GM18517 (cell line): Measurements from ENCODE around the gene FAM234B.

ENCODE experiments used
- ATAC-seq: cut with Tn5 transposase; IDR thresholded peaks from one replicate; pipeline ENCODE4 v1.9.1; 2021; ENCODE audit warnings: mild to moderate bottlenecking, moderate library complexity; ENCODE audit not compliant: unreplicated experiment

The FAM234B gene

GRCh38 chr12:13088496-13088895 lies 44.3 kb downstream of the FAM234B start:
- ATAC-seq = no peak

- no peak for ATAC-seq
Observed at GRCh38 chr12:13090054-13090453, 45.9 kb downstream of the FAM234B start.

DNA sequence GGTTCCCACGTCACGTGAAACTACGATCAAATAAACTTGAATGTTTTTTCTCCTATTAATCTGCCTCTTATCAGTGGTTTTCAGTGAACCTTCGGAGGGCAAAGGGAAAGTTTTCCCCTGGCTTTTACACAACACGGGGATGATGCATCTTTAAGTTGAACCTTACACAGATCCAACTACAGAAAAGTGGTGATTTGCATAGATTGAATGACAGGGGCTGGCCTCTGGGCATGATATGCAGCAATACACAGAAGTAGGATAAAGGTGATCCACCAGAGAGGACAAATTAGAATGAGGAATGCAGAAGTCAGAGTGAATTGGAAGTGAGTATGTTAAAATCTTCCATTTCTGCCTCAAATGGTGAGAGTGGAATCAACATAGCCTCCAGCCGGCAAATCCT lies 47.7 kb downstream of the FAM234B start:
- no peak for ATAC-seq

DNA sequence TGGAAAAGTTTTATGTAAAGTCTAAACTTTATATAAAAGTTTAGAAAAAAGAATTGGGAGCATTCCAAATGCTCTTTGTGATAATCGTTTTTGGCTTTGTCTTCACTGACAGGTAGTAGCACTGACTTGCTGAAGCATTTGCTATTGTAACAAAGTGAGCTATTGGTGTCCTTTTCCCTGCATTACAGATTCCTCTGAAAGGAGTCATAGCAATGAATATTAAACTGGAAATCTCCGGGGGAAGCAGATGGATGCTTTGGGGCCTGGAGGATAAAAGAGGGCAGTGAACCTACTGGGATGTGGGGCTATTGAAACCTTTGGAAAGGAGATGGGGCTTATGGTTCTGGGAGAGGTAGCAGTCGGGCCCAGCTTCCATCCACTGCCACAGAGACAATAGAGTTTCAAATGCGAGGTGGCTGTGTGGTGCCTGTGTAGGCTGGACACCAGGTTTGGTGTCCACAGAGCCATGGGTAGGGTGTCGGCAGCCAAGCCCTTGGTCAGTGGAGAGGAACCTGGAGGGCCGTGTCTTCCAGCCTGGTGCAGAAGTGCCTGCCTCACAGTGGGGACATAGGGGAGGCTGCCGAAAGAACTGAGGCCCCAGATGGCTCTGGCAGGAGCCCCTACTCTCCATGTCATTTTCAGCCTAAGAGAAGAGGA lies 49.1 kb downstream of the FAM234B start:
- no peak for ATAC-seq

DNA sequence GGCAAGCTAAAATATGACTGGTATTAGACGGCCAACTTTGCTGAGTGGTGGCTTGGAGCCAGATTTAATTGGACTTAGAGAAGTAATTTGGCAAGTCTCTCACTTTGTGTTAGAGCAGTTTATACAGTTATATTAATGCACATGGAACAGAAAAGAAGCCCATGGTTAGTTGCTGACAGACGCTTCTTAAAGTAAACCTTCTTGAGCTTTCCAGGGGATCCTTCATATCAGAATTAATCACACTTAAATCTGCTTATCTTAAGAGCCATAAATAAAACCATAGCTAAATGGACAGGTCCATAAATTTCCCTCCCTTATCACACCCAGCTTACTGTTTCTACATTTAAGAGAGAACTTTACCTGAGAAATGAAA lies 49.7 kb downstream of the FAM234B start:
- no peak for ATAC-seq

DNA sequence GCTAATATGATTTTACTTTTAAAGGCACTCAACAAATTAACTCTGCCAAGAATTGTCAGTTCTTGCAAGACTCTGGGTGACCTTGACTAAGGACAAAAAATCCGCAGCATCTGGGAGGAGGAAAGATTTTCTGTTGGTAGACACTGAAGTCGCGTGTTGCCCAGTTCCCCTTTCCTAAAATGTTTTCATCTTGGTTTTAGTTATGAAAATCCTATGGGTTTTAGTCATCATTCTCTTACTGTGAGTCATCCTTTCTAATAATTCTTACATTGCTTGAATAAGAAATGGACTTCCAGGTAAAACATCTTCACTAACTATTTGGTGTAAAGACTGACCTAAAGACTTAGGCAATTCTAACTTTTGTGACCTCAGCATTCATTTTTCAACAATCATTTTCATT lies 50.2 kb downstream of the FAM234B start:
- no peak for ATAC-seq

DNA sequence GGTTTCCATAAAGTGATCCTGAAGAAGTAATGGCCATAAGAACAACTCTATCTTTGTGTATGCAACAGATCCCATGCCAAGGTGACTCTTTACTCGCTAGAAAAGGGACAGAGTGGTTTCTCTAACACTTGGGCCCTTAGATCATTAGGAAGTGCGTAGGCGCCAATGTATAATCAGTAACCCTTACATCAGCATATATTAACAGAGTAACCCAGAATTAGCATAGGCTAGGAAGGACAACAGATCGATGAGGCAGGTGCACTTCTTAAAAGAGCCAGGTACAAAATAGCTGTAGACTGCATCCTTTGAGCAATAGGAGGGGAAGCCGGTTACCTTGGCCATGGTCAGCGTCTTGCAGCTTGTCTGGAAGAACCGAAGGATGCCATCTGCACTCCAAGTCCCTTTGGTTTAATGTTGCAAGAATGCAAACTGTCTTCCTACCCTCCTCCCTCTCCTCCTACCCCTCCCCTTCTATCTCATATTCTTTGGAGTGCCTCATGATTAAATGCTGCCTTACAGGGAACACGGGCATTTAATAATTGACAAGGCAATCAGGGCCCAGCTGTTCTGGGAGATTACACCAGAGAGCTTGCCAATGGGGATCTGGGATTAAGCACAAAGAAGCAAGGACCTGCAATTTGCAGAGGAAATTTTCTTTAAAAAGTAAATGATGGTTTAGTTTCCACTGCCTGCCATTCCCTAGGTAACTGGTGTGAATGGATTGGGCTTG lies 51.2 kb downstream of the FAM234B start:
- no peak for ATAC-seq

DNA sequence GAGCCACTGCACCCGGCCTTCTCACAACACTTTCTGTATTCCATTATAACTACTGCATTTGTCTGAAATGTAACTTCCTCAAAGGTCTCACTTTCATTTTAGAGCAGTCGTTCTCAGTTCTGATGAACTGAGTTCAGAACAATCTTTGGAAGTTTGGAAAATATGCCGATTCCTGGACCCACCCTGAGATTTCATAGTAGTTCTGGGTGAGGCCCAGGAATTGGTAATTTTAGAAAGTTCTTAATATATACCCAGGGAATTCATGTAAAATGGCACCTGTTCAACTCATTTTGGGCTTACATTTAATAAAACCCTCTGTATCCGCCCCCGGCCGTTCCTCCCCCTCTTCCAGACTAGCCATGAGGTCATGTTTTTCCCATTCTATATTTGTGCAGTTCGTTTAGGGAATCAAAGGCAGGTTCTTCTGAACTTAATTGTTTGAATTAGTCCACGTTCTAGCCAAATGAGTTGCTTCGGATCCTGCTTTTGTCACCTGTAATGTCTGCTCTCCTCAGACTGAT lies 53.4 kb downstream of the FAM234B start:
- no peak for ATAC-seq

- ATAC-seq = no peak
Observed at GRCh38 chr12:13099066-13099843, 55.1 kb downstream of the FAM234B start.

GRCh38 chr12:13099844-13100604 lies 55.8 kb downstream of the FAM234B start:
- no peak for ATAC-seq

- no peak for ATAC-seq
Observed at GRCh38 chr12:13100605-13100881, 56.4 kb downstream of the FAM234B start.

- ATAC-seq = peak; percentile 72
Observed at GRCh38 chr12:13100882-13101769, 56.9 kb downstream of the FAM234B start.

DNA sequence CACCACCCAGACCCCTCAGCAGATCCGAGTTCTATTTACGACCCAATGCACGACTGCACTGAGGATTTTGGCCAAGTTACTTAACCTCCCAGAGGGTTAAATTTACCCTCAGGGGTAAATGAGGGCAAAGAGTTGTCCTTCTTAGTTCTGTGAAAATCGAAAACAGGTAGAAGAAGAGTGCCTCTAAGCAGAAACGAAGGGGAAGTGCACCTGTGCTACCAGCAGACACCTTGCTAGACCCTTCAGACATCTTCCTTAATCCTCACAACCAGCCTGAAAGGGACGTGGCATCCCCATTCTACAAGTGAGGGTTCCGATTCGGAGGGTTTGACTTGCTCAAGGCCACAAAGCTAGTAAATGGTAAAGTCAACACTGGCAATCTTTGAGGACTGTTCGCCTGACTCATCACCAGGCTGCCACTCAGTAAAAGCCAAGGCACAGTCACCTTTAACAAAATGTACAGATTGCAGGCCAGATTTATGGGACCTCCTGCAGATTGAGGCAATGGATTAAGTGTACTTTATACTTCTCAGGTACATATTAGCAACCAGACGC lies 57.7 kb downstream of the FAM234B start:
- ATAC-seq = no peak

- ATAC-seq = no peak
Observed at GRCh38 chr12:13102461-13103195, 58.4 kb downstream of the FAM234B start.

GRCh38 chr12:13103391-13104033 lies 59.3 kb downstream of the FAM234B start, which contains the start of gene GSG1:
TSS of gene GSG1 (minus strand) at chr12:13103667. CDS start at chr12:13103512, 155 bp downstream.
- no peak for ATAC-seq

DNA sequence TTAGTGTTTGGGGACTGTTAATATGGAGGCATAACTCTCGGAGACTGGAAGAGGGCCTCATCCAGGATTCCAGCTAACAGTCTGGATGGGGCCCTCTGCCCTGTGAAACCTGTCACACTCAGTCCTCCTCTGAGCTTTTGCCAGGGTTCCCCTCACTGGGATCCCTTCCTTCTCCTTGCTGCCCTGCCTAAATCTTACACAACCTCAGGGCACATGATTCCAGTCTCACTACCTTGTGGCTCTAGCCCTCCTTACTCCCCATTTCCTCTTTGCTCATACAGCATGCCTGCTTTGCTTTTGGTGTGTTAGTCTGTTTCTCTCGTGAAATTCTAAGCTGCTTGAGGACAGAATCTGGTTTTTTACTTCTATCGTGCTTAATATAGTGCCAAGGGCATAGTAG lies 60.2 kb downstream of the FAM234B start:
- no peak for ATAC-seq

GRCh38 chr12:13105781-13106180 lies 61.6 kb downstream of the FAM234B start:
- no peak for ATAC-seq

DNA sequence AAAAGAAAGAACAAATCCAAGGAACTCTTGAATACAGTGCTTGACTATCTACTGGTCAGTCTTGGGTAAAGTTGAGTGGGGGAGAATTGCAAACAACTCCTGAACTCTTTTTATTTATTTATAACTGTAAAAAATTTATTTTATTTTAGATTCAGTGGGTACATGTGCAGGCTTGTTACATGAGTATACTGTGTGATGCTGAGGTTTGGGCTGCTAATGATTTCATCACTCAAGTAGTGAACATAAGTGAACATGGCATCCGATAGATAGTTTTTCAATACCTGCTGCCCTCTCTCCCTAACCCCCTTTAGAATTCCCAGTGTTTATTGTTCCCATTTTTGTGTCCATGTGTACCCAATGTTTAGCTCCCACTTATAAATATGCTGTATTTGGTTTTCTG lies 62.5 kb downstream of the FAM234B start:
- no peak for ATAC-seq

DNA sequence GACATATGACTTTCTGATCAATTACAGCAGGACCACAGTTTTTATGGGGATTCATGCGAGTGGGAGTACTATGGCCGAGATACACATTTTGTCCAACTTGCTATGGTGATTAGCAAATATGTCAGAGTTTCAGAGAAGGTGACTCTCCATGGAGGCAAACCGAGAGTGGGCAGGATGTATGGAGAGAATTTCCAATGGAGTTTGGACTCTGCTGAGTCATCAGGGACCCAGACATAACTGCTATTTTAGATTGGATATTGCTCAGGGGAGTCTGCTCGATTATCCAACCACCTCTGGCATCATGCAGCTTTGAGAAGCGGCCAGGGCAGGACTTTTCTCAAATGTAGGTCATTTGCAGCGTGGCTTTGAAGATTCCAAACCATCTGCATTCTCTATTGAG lies 68.8 kb downstream of the FAM234B start:
- ATAC-seq = no peak
